ENCODE measurements around the gene RASSF1.
"Not testable (repeated sequence)": the region's sequence is repeated elsewhere in the genome, so short reads cannot be mapped to it uniquely, and the experiment has no call there.

The RASSF1 gene

GRCh38 chr3:50294492-50295403 is 45.9 kb downstream of the RASSF1 start:
- DNase-seq (no peak), ATAC-seq (replicated peaks) (no peak)
- no peak overlapping the region for H3K4me3 Mint-ChIP-seq
- peaks cover 28 to 29% of the 10 kb centered on the region in 2 donors for H3K4me1 Mint-ChIP-seq (ENCODE audit: low read depth in 2 of 2)
- H3K36me3 Mint-ChIP-seq (ENCODE audit: insufficient read depth), result peaks cover 18% of the 10 kb centered on the region
- H3K27me3 Mint-ChIP-seq, result no peaks in the 10 kb centered on the region
- peak overlapping the region in 1 of 2 donors; percentile 86 for H3K27ac Mint-ChIP-seq
- no peaks in the 10 kb centered on the region for H3K9me3 Mint-ChIP-seq

DNA sequence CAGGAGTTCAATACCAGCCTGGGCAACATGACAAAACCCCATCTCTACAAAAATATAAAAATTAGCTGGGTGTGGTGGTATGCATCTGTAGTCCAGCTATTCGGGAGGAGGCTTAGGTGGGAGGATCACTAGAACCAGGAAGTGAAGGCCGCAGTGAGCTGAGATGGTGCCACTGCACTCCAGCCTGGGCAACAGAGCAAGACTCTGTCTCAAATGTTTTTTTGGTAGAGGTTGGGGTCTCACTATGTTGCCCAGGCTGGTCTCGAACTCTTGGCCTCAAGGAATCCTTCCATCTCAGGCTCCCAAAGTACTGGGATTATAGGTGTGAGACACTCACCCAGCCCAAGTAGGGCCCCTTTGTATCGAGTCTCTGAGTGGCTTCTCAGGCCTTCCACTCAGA is 46.5 kb downstream of the RASSF1 start:
- Mint-ChIP-seq H3K4me1 (ENCODE audit: low read depth in 2 of 2) (peaks cover 24 to 27% of the 10 kb centered on the region in 2 donors), H3K9me3 (no peaks in the 10 kb centered on the region), H3K4me3 (no peak overlapping the region), H3K27me3 (no peaks in the 10 kb centered on the region), H3K27ac (peak overlapping the region in 1 of 2 donors; percentile 86), H3K36me3 (ENCODE audit: insufficient read depth) (peaks cover 15% of the 10 kb centered on the region)
- DNase-seq (no peak), ATAC-seq (replicated peaks) (no peak)

- H3K9me3 Mint-ChIP-seq, result no peaks in the 10 kb centered on the region
- ATAC-seq (replicated peaks) (no peak), DNase-seq (no peak)
- H3K4me1 Mint-ChIP-seq (ENCODE audit: low read depth in 2 of 2), result peaks cover 21% of the 10 kb centered on the region in 2 donors
- no peaks in the 10 kb centered on the region for H3K27me3 Mint-ChIP-seq
- H3K27ac Mint-ChIP-seq, result peak overlapping the region; percentile 86 to 94
- H3K36me3 Mint-ChIP-seq (ENCODE audit: insufficient read depth), result peaks cover 20% of the 10 kb centered on the region
- peak overlapping the region; percentile 81 to 82 for H3K4me3 Mint-ChIP-seq
These were observed 47.4 kb downstream of the RASSF1 start for GRCh38 chr3:50293079-50293801.

DNA sequence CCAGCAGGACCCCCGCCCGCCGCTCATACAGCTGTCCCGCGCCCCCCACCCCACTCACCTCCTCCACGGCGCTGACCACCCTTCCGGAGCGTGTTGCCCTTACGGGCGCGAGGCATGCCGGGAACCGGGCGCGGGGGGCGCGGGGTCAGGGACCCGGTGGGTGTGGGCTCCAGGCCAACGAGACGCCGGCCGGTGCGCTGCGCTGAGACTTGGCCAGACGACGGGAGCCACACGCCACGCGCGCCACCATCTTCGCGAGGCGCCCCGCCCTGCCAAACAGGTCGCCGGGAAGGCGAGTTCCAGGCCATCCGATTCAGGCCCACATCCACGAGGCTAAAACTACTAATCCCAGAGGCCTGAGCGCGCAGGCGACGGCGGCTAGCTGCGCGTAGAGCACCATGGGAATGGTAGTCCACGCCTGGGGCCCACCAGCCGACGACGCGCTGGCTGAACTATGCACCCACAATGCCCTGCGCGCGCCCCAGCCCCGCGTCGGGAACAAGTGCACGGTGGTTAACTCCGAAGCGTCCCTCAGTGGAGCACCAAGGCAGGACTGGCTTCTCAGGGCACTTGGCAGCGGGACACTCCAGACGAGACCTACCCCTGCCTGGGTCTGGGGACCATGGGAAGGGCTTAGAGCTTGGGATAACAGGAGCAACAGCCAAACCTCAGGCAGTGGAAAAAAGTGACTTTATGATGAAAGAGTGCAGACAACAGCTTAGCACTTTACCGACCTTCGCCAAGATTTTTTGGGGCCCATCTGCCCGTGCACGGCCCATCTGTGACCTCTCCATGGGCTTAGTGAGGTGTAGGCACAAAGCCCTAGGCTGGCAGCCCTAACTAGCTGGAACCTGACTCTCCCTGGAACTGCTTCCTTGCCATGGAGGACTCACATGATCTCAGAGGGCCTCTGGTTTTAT is 48.2 kb downstream of the RASSF1 start, which contains the start of gene IFRD2:
Gene IFRD2 (minus strand): TSS at position 271 of the 920 bp plus-strand sequence. CDS start 155 bp downstream, at position 116.
- peak; percentile 99 for ATAC-seq (replicated peaks)
- peak within 1 kb of the TSS; percentile 81 to 82 for H3K4me3 Mint-ChIP-seq
- peaks cover 27% of the 10 kb centered on the region for H3K36me3 Mint-ChIP-seq (ENCODE audit: insufficient read depth)
- H3K27me3 Mint-ChIP-seq, result no peaks in the 10 kb centered on the region
- H3K27ac Mint-ChIP-seq, result peak within 1 kb of the TSS; percentile 86 to 94
- peaks cover 17 to 18% of the 10 kb centered on the region in 2 donors for H3K4me1 Mint-ChIP-seq (ENCODE audit: low read depth in 2 of 2)
- peak; percentile 91 to 93 (median 92) for DNase-seq
- H3K9me3 Mint-ChIP-seq, result no peaks in the 10 kb centered on the region

GRCh38 chr3:50290161-50290641 is 50.4 kb downstream of the RASSF1 start:
- DNase-seq, result no peak
- Mint-ChIP-seq H3K36me3 (ENCODE audit: insufficient read depth) (peaks cover 28% of the 10 kb centered on the region), H3K4me1 (ENCODE audit: low read depth in 2 of 2) (peaks cover 17 to 18% of the 10 kb centered on the region in 2 donors), H3K9me3 (no peaks in the 10 kb centered on the region), H3K4me3 (no peak overlapping the region), H3K27ac (no peak overlapping the region), H3K27me3 (no peaks in the 10 kb centered on the region)
- no peak for ATAC-seq (replicated peaks)

GRCh38 chr3:50289130-50289529 is 51.5 kb downstream of the RASSF1 start:
- H3K36me3 Mint-ChIP-seq (ENCODE audit: insufficient read depth), result peaks cover 28% of the 10 kb centered on the region
- no peak for ATAC-seq (replicated peaks)
- H3K27me3 Mint-ChIP-seq, result no peaks in the 10 kb centered on the region
- peaks cover 17 to 18% of the 10 kb centered on the region in 2 donors for H3K4me1 Mint-ChIP-seq (ENCODE audit: low read depth in 2 of 2)
- no peak for DNase-seq
- no peaks in the 10 kb centered on the region for H3K9me3 Mint-ChIP-seq
- H3K27ac Mint-ChIP-seq, result no peak overlapping the region
- H3K4me3 Mint-ChIP-seq, result no peak overlapping the region

DNA sequence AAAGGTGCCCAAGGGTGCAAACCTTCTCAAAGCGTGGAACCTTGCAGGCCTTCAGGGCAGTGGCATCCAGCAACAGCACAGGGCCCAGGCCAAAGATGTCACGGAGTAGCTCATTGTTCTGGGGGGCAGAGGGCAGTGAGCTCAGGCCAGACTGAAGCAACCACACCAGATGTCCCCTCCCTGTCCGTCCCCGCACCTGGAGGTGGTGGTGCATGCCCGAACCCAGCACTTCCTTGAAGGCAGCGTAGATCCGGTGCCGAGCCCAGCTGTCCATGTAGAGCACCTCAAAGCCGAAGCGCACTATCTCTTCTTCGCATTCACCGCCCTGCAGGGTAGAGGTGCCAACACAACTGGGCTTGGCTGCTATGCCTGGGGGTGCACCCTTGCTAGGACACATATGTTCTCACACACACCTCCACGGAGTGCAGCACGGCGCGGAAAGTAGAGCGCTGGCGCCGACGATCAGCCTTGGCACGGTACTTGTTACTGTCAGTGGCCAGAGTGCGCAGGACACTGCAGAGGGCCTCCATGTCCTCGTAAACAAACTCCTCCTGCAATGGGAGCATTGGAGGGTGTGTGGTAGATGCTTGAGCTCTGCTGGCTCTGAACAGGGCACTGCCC is 52.1 kb downstream of the RASSF1 start:
- H3K27me3 Mint-ChIP-seq, result no peaks in the 10 kb centered on the region
- DNase-seq (no peak), ATAC-seq (replicated peaks) (no peak)
- no peak overlapping the region for H3K27ac Mint-ChIP-seq
- H3K4me3 Mint-ChIP-seq, result no peak overlapping the region
- H3K9me3 Mint-ChIP-seq, result no peaks in the 10 kb centered on the region
- H3K4me1 Mint-ChIP-seq (ENCODE audit: low read depth in 2 of 2), result peaks cover 17 to 18% of the 10 kb centered on the region in 2 donors
- peaks cover 31% of the 10 kb centered on the region for H3K36me3 Mint-ChIP-seq (ENCODE audit: insufficient read depth)

GRCh38 chr3:50287262-50287661 is 53.4 kb downstream of the RASSF1 start:
- no peak for ATAC-seq (replicated peaks)
- H3K9me3 Mint-ChIP-seq, result no peaks in the 10 kb centered on the region
- no peak overlapping the region for H3K4me3 Mint-ChIP-seq
- H3K27ac Mint-ChIP-seq, result no peak overlapping the region
- DNase-seq, result no peak
- peaks cover 26% of the 10 kb centered on the region for H3K36me3 Mint-ChIP-seq (ENCODE audit: insufficient read depth)
- peaks cover 7 to 10% of the 10 kb centered on the region in 2 donors for H3K4me1 Mint-ChIP-seq (ENCODE audit: low read depth in 2 of 2)
- H3K27me3 Mint-ChIP-seq, result no peaks in the 10 kb centered on the region

- DNase-seq, result no peak
- H3K9me3 Mint-ChIP-seq, result no peaks in the 10 kb centered on the region
- no peak for ATAC-seq (replicated peaks)
- H3K27ac Mint-ChIP-seq, result no peak overlapping the region
- peaks cover 6 to 8% of the 10 kb centered on the region in 2 donors for H3K4me1 Mint-ChIP-seq (ENCODE audit: low read depth in 2 of 2)
- H3K36me3 Mint-ChIP-seq (ENCODE audit: insufficient read depth), result peaks cover 26% of the 10 kb centered on the region
- H3K4me3 Mint-ChIP-seq, result no peak overlapping the region
- H3K27me3 Mint-ChIP-seq, result no peaks in the 10 kb centered on the region
These were observed 54.1 kb downstream of the RASSF1 start for GRCh38 chr3:50286322-50287227.

DNA sequence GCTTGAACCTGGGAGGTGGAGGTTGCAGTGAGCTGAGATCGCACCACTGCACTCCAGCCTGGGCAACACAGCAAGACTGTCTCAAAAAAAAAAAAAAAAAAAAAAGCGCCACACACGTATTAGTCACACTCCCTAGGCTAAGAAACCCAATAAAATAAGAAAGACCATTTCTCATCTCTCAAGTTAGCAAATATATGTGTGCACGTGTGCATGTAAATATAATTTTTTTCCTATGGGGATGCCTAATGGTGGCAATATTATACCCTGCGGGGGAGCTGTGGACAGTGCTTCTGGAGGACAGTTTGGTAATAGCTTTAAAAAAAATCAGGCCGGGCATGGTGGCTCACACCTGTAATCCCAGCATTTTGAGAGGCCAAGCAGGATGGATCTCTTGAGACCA is 56.5 kb downstream of the RASSF1 start:
- DNase-seq; H3K27me3 Mint-ChIP-seq; H3K27ac Mint-ChIP-seq; H3K9me3 Mint-ChIP-seq; H3K4me1 Mint-ChIP-seq (ENCODE audit: low read depth in 2 of 2); ATAC-seq (replicated peaks); H3K4me3 Mint-ChIP-seq: not testable (repeated sequence)
- peaks cover 23% of the 10 kb centered on the region for H3K36me3 Mint-ChIP-seq (ENCODE audit: insufficient read depth)
